SK-N-SH treated with all-trans-retinoic acid at 6 μM for 48 hours (cell line): ENCODE results near the gene GLYATL2.

ENCODE experiments used
- ATAC-seq: fragments of 200-7000 bp; cut with Tn5 transposase; 3 replicates; pipeline ENCODE4 v1.9.1; 2020; ENCODE audit warnings: mild to moderate bottlenecking, moderate library complexity
- ARNTL ChIP-seq: fragments of 450-650 bp; formaldehyde crosslinking; IDR thresholded peaks from 2 replicates; pipeline ENCODE4 v1.5.0; 2020; ENCODE audit warnings: low read depth, mild to moderate bottlenecking, moderate library complexity, borderline replicate concordance
- BACH2 ChIP-seq: fragments of 250-450 bp; sonication (Bioruptor Pico); IDR thresholded peaks from 2 replicates; pipeline ENCODE4 v1.9.0; 2021; ENCODE audit warnings: mild to moderate bottlenecking, borderline replicate concordance
- CSDC2 ChIP-seq: fragments of 250-450 bp; sonication (Bioruptor Pico); IDR thresholded peaks from 2 replicates; pipeline ENCODE4 v1.5.0; 2020; ENCODE audit warnings: mild to moderate bottlenecking, moderate library complexity
- ESRRG ChIP-seq: fragments of 250-450 bp; sonication (Bioruptor Pico); IDR thresholded peaks from 2 replicates; pipeline ENCODE4 v1.6.1; 2021; ENCODE audit warnings: mild to moderate bottlenecking
- GLIS3 ChIP-seq: fragments of 250-450 bp; sonication (Bioruptor Pico); IDR thresholded peaks from 2 replicates; pipeline ENCODE4 v1.5.0; 2020; ENCODE audit warnings: mild to moderate bottlenecking, moderate library complexity
- ISL1 ChIP-seq: fragments of 250-450 bp; sonication (Bioruptor Pico); IDR thresholded peaks from 2 replicates; pipeline ENCODE4 v2.1.2; 2022; ENCODE audit warnings: mild to moderate bottlenecking, moderate library complexity
- OSR1 ChIP-seq: fragments of 250-450 bp; sonication (Bioruptor Pico); IDR thresholded peaks from 2 replicates; pipeline ENCODE4 v1.8.0; 2022; ENCODE audit warnings: moderate library complexity, mild to moderate bottlenecking, inconsistent platforms
- POU6F1 ChIP-seq: fragments of 250-450 bp; sonication (Bioruptor Pico); IDR thresholded peaks from 2 replicates; pipeline ENCODE4 v1.8.0; 2021; ENCODE audit warnings: low read depth, mild to moderate bottlenecking, moderate library complexity, borderline replicate concordance
- PPARA ChIP-seq: fragments of 250-450 bp; sonication (Bioruptor Pico); IDR thresholded peaks from 2 replicates; pipeline ENCODE4 v1.5.0; 2020; ENCODE audit warnings: mild to moderate bottlenecking, borderline replicate concordance
- RARB ChIP-seq: fragments of 250-450 bp; sonication (Bioruptor Pico); IDR thresholded peaks from 2 replicates; pipeline ENCODE4 v1.8.0; 2021; ENCODE audit warnings: mild to moderate bottlenecking, moderate library complexity
- SNAI2 ChIP-seq: fragments of 250-450 bp; sonication (Bioruptor Pico); IDR thresholded peaks from 2 replicates; pipeline ENCODE4 v1.5.0; 2020; ENCODE audit warnings: mild to moderate bottlenecking, moderate library complexity
- TCF4 ChIP-seq: fragments of 250-450 bp; sonication (Bioruptor Pico); IDR thresholded peaks from 2 replicates; pipeline ENCODE4 v1.8.0; 2021; ENCODE audit warnings: mild to moderate bottlenecking, moderate library complexity, borderline replicate concordance
- TOX ChIP-seq: fragments of 250-450 bp; sonication (Bioruptor Pico); IDR thresholded peaks from 2 replicates; pipeline ENCODE4 v1.8.0; 2021; ENCODE audit warnings: mild to moderate bottlenecking, moderate library complexity, borderline replicate concordance
- ZC3H10 ChIP-seq: fragments of 250-450 bp; sonication (Bioruptor Pico); IDR thresholded peaks from 2 replicates; pipeline ENCODE4 v1.5.1; 2021; ENCODE audit warnings: mild to moderate bottlenecking, moderate library complexity
- ZFP3 ChIP-seq: fragments of 250-450 bp; sonication (Bioruptor Pico); IDR thresholded peaks from 2 replicates; pipeline ENCODE4 v1.5.0; 2020; ENCODE audit warnings: mild to moderate bottlenecking, moderate library complexity
- ZFP30 ChIP-seq: fragments of 450-650 bp; formaldehyde crosslinking; IDR thresholded peaks from 2 replicates; pipeline ENCODE4 v1.5.0; 2022; ENCODE audit warnings: mild to moderate bottlenecking, moderate library complexity
- ZNF565 ChIP-seq: fragments of 450-650 bp; formaldehyde crosslinking; conservative IDR thresholded peaks from 2 replicates; pipeline ENCODE4 v1.5.0; 2020; ENCODE audit warnings: low read depth, mild to moderate bottlenecking, moderate library complexity
- ZNF70 ChIP-seq: fragments of 450-650 bp; formaldehyde crosslinking; IDR thresholded peaks from 2 replicates; pipeline ENCODE4 v1.5.0; 2020; ENCODE audit warnings: mild to moderate bottlenecking, moderate library complexity
- ZNF8 ChIP-seq: fragments of 450-650 bp; formaldehyde crosslinking; IDR thresholded peaks from 2 replicates; pipeline ENCODE4 v1.5.0; 2020; ENCODE audit warnings: mild to moderate bottlenecking, moderate library complexity
- TF ChIP-seq, protein P1 (sequence below): fragments of 250-450 bp; sonication (Bioruptor Pico); IDR thresholded peaks from 2 replicates; pipeline ENCODE4 v1.8.0; 2020; ENCODE audit warnings: mild to moderate bottlenecking, moderate library complexity, borderline replicate concordance
- TF ChIP-seq, protein P2 (sequence below): fragments of 250-450 bp; sonication (Bioruptor Pico); IDR thresholded peaks from 2 replicates; pipeline ENCODE4 v1.5.1; 2020; ENCODE audit warnings: low read depth, mild to moderate bottlenecking, moderate library complexity

GLYATL2 gene

DNA sequence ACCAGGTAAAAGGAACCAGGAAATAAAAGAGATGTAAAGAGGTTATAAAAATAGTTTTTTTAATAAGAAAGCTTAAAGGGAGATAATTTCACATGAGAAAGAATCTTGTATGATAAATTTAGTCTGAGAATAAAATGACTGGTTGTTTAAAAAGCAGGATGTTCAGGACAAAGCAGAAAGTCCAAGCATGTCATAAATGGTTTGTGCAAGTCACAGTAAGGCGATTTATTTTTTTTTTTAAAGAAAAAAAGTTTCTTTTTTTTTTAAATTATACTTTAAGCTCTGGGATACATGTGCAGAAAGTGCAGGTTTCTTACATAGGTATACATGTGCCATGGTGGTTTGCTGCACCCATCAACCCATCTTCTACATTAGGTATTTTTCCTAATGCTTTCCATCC lies 30.8 kb downstream of the GLYATL2 start (continued):
- TF ChIP-seq POU6F1 (no peak), PPARA (CRISPR knock-in tag) (no peak), ISL1 (CRISPR knock-in tag) (no peak), CSDC2 (CRISPR knock-in tag) (no peak), ZFP3 (no peak), ARNTL (CRISPR knock-in tag) (no peak), ZNF565 (CRISPR knock-in tag) (no peak), ZNF70 (CRISPR knock-in tag) (no peak), SNAI2 (CRISPR knock-in tag) (no peak)
- TF ChIP-seq, protein P1, sequence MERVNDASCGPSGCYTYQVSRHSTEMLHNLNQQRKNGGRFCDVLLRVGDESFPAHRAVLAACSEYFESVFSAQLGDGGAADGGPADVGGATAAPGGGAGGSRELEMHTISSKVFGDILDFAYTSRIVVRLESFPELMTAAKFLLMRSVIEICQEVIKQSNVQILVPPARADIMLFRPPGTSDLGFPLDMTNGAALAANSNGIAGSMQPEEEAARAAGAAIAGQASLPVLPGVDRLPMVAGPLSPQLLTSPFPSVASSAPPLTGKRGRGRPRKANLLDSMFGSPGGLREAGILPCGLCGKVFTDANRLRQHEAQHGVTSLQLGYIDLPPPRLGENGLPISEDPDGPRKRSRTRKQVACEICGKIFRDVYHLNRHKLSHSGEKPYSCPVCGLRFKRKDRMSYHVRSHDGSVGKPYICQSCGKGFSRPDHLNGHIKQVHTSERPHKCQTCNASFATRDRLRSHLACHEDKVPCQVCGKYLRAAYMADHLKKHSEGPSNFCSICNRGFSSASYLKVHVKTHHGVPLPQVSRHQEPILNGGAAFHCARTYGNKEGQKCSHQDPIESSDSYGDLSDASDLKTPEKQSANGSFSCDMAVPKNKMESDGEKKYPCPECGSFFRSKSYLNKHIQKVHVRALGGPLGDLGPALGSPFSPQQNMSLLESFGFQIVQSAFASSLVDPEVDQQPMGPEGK: no peak

- TF ChIP-seq ZNF70 (CRISPR knock-in tag) (no peak), POU6F1 (no peak), SNAI2 (CRISPR knock-in tag) (no peak), BACH2 (CRISPR knock-in tag) (no peak), ZFP30 (CRISPR knock-in tag) (no peak), CSDC2 (CRISPR knock-in tag) (no peak), TOX (no peak), ZC3H10 (no peak), OSR1 (no peak), ISL1 (CRISPR knock-in tag) (no peak), GLIS3 (no peak), TCF4 (CRISPR knock-in tag) (no peak), ESRRG (CRISPR knock-in tag) (no peak)
- TF ChIP-seq, protein P2, sequence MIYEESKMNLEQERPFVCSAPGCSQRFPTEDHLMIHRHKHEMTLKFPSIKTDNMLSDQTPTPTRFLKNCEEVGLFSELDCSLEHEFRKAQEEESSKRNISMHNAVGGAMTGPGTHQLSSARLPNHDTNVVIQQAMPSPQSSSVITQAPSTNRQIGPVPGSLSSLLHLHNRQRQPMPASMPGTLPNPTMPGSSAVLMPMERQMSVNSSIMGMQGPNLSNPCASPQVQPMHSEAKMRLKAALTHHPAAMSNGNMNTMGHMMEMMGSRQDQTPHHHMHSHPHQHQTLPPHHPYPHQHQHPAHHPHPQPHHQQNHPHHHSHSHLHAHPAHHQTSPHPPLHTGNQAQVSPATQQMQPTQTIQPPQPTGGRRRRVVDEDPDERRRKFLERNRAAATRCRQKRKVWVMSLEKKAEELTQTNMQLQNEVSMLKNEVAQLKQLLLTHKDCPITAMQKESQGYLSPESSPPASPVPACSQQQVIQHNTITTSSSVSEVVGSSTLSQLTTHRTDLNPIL (CRISPR knock-in tag): no peak
- TF ChIP-seq, protein P1: no peak
- TF ChIP-seq, all 23 proteins: peak for 0
- ATAC-seq: no peak
Measured at GRCh38 chr11:58811499-58811898, 33.0 kb downstream of the GLYATL2 start.

- TF ChIP-seq GLIS3: no peak
- no peak for TF ChIP-seq CSDC2 (CRISPR knock-in tag)
- no peak for TF ChIP-seq OSR1
Measured at GRCh38 chr11:58807343-58807742, 37.2 kb downstream of the GLYATL2 start.

GRCh38 chr11:58805065-58805464 lies 39.4 kb downstream of the GLYATL2 start:
- no peak for ATAC-seq
- TF ChIP-seq, protein P1: no peak
- TF ChIP-seq CSDC2 (CRISPR knock-in tag): no peak
- TF ChIP-seq ZFP3: no peak
- no peak for TF ChIP-seq RARB
- no peak for TF ChIP-seq SNAI2 (CRISPR knock-in tag)
- no peak for TF ChIP-seq ZNF8 (CRISPR knock-in tag)
- no peak for TF ChIP-seq PPARA (CRISPR knock-in tag)
- no peak for TF ChIP-seq ZC3H10
- TF ChIP-seq OSR1: no peak
- TF ChIP-seq BACH2 (CRISPR knock-in tag): no peak
- TF ChIP-seq TCF4 (CRISPR knock-in tag): no peak
- TF ChIP-seq TOX: no peak
- no peak for TF ChIP-seq ZNF70 (CRISPR knock-in tag)
- TF ChIP-seq, protein P2 (CRISPR knock-in tag): no peak

More at GRCh38 chr11:58807343-58807742, 37.2 kb downstream of the GLYATL2 start:
- no peak for ATAC-seq
